GM23338 (cell line): ENCODE measurements around the gene MGRN1. TPM values are rescaled to one million over a fixed set of nuclear protein-coding genes. Genes with fewer than 3 reads are reported as not detected.

Experiments
- ATAC-seq: fragments of 200-7000 bp; cut with Tn5 transposase; 3 replicates; pipeline ENCODE4 v1.9.1; 2020
- DNase-seq: peaks from one replicate; pipeline ENCODE4 v3.0.0-alpha.2; 2015; ENCODE audit warnings: low spot score
- H2AFZ ChIP-seq: fragments of 200-600 bp; sonication (generic); 2 replicates; pipeline ENCODE4 v1.8.0; 2016; ENCODE audit warnings: antibody characterized with exemption, mild to moderate bottlenecking, moderate library complexity
- H3F3A ChIP-seq: fragments of 200-600 bp; sonication (generic); replicated peaks from 2 replicates; pipeline ENCODE4 v1.8.0; 2017; ENCODE audit warnings: antibody characterized with exemption, mixed run types, low read depth
- H3K27ac ChIP-seq: fragments of 200-600 bp; sonication (generic); 2 replicates; pipeline ENCODE4 v1.6.1; 2016; ENCODE audit warnings: low read depth
- H3K27me3 ChIP-seq: fragments of 200-600 bp; sonication (generic); 2 replicates; pipeline ENCODE4 v1.8.0; 2016; ENCODE audit warnings: mild to moderate bottlenecking, mixed run types, moderate library complexity; ENCODE audit not compliant: insufficient read depth
- H3K36me3 ChIP-seq: fragments of 200-600 bp; sonication (generic); 2 replicates; pipeline ENCODE4 v1.8.0; 2016; ENCODE audit warnings: mild to moderate bottlenecking; ENCODE audit not compliant: insufficient read depth
- H3K4me1 ChIP-seq: fragments of 200-600 bp; sonication (generic); 2 replicates; pipeline ENCODE4 v1.8.0; 2016; ENCODE audit warnings: mild to moderate bottlenecking, moderate library complexity; ENCODE audit not compliant: insufficient read depth
- H3K4me2 ChIP-seq: fragments of 200-600 bp; sonication (generic); 2 replicates; pipeline ENCODE4 v1.7.1; 2017; ENCODE audit warnings: mixed run types
- H3K4me3 ChIP-seq: fragments of 200-600 bp; sonication (generic); 2 replicates; pipeline ENCODE4 v1.6.1; 2016; ENCODE audit warnings: mixed run types
- H3K79me2 ChIP-seq: fragments of 200-600 bp; sonication (generic); replicated peaks from 2 replicates; pipeline ENCODE4 v1.8.0; 2017; ENCODE audit warnings: mild to moderate bottlenecking; ENCODE audit not compliant: insufficient read depth
- H3K9me2 ChIP-seq: fragments of 200-600 bp; sonication (generic); 2 replicates; pipeline ENCODE4 v1.8.0; 2017; ENCODE audit not compliant: insufficient read depth
- H4K20me1 ChIP-seq: fragments of 200-600 bp; sonication (generic); replicated peaks from 2 replicates; pipeline ENCODE4 v1.8.0; 2017; ENCODE audit warnings: mild to moderate bottlenecking; ENCODE audit not compliant: insufficient read depth
- H3K27ac Mint-ChIP-seq: 2 replicates; pipeline ENCODE4 v1.8.0; 2020; ENCODE audit warnings: inconsistent platforms, mild to moderate bottlenecking, moderate library complexity, mixed read lengths
- H3K27me3 Mint-ChIP-seq: 3 replicates; pipeline ENCODE4 v1.8.0; 2022; ENCODE audit warnings: low read depth, mild to moderate bottlenecking, moderate library complexity, mixed read lengths, inconsistent platforms; ENCODE audit not compliant: insufficient read depth, poor library complexity
- H3K36me3 Mint-ChIP-seq: 3 replicates; pipeline ENCODE4 v1.8.0; 2021; ENCODE audit warnings: low read depth, mild to moderate bottlenecking, inconsistent platforms, moderate library complexity, mixed read lengths
- H3K4me1 Mint-ChIP-seq: 3 replicates; pipeline ENCODE4 v1.8.0; 2020; ENCODE audit warnings: mild to moderate bottlenecking, inconsistent platforms, mixed read lengths
- H3K4me3 Mint-ChIP-seq: 3 replicates; pipeline ENCODE4 v1.8.0; 2021; ENCODE audit warnings: moderate library complexity, mild to moderate bottlenecking, inconsistent platforms, mixed read lengths
- H3K9me3 Mint-ChIP-seq: 3 replicates; pipeline ENCODE4 v1.8.0; 2020; ENCODE audit warnings: moderate library complexity, mild to moderate bottlenecking, inconsistent platforms, mixed read lengths
- CREB1 ChIP-seq: fragments of 250-450 bp; sonication (Bioruptor Pico); IDR thresholded peaks from 2 replicates; pipeline ENCODE4 v1.5.0; 2020; ENCODE audit warnings: low read depth, mild to moderate bottlenecking, moderate library complexity
- EZH2 ChIP-seq: fragments of 200-600 bp; sonication (generic); IDR thresholded peaks from one replicate; pipeline ENCODE4 v1.8.0; 2017; ENCODE audit warnings: antibody characterized with exemption, mild to moderate bottlenecking, low read depth; ENCODE audit not compliant: unreplicated experiment
- EZH2phosphoT487 ChIP-seq: fragments of 200-600 bp; sonication (generic); IDR thresholded peaks from one replicate; pipeline ENCODE4 v1.8.1; 2018; ENCODE audit warnings: antibody characterized with exemption; ENCODE audit not compliant: unreplicated experiment
- JUNB ChIP-seq: IDR thresholded peaks from one replicate; pipeline ENCODE4 v1.6.1; 2016; ENCODE audit warnings: antibody characterized with exemption; ENCODE audit not compliant: unreplicated experiment
- NANOG ChIP-seq: IDR thresholded peaks from 2 replicates; pipeline ENCODE4 v1.6.1; 2016; ENCODE audit warnings: antibody characterized with exemption, borderline replicate concordance
- POLR2AphosphoS5 ChIP-seq: IDR thresholded peaks from 2 replicates; pipeline ENCODE4 v1.6.1; 2016; ENCODE audit warnings: antibody characterized with exemption, low read depth
- REST ChIP-seq: IDR thresholded peaks from one replicate; pipeline ENCODE4 v1.6.1; 2018; ENCODE audit warnings: antibody characterized with exemption; ENCODE audit not compliant: unreplicated experiment
- STAT1 ChIP-seq: IDR thresholded peaks from one replicate; pipeline ENCODE4 v1.6.1; 2016; ENCODE audit warnings: antibody characterized with exemption; ENCODE audit not compliant: unreplicated experiment
- ZNF114 ChIP-seq: fragments of 250-450 bp; sonication (Bioruptor Pico); IDR thresholded peaks from 2 replicates; pipeline ENCODE4 v1.5.0; 2020; ENCODE audit warnings: mild to moderate bottlenecking, moderate library complexity
- ZNF331 ChIP-seq: fragments of 250-450 bp; sonication (Bioruptor Pico); IDR thresholded peaks from 2 replicates; pipeline ENCODE4 v1.5.0; 2020; ENCODE audit warnings: low read depth, mild to moderate bottlenecking, moderate library complexity
- ZNF462 ChIP-seq: fragments of 250-450 bp; sonication (Bioruptor Pico); IDR thresholded peaks from 2 replicates; pipeline ENCODE4 v1.5.0; 2020; ENCODE audit warnings: mild to moderate bottlenecking, moderate library complexity
- polyA plus RNA-seq: library from polyadenylated mRNA; unstranded; fragments of >200 nt; fragmentation: Nextera tagmentation; extraction: Ambion mirVana; gene quantifications from 2 replicates; pipeline ENCODE4 v1.2.1, GENCODE V29; 2016
- total RNA-seq: library from RNA; depleted of rRNA; stranded (reverse); fragments of >200 nt; shearing (Covaris generic); gene quantifications from 2 replicates; pipeline ENCODE4 v1.2.3, GENCODE V29; 2014

MGRN1 gene
- total and polyA plus RNA-seq, 2 experiments from 2014 or later = 13.1 to 71.8 TPM

GRCh38 chr16:4591191-4591590 lies 33.4 kb upstream of the MGRN1 start:
- Mint-ChIP-seq H3K4me3 (no peak overlapping the region), H3K9me3 (peaks cover 17% of the 10 kb centered on the region), H3K36me3 (peaks cover 15% of the 10 kb centered on the region; the same call in 2 of the 3 replicates), H3K4me1 (peaks cover 16% of the 10 kb centered on the region), H3K27me3 (peaks cover 6% of the 10 kb centered on the region), H3K27ac (no peak overlapping the region)
- no peaks in the 10 kb centered on the region for H3K9me2 ChIP-seq
- no peak overlapping the region for H3K4me3 ChIP-seq
- TF ChIP-seq JUNB (no peak), EZH2 (no peak), NANOG (no peak), STAT1 (no peak), POLR2AphosphoS5 (no peak), EZH2phosphoT487 (no peak), ZNF331 (CRISPR knock-in tag) (no peak), ZNF114 (CRISPR knock-in tag) (no peak), CREB1 (CRISPR knock-in tag) (no peak), REST (no peak)
- H3K27me3 ChIP-seq = no peaks in the 10 kb centered on the region
- no peaks in the 10 kb centered on the region; the same call in 1 of the 2 replicates for H3F3A ChIP-seq
- H3K36me3 ChIP-seq = no peaks in the 10 kb centered on the region
- H4K20me1 ChIP-seq = no peaks in the 10 kb centered on the region
- no peak overlapping the region for H2AFZ ChIP-seq
- DNase-seq (no peak), ATAC-seq (no peak)
- H3K4me1 ChIP-seq = peaks cover 9% of the 10 kb centered on the region
- H3K27ac ChIP-seq = no peak overlapping the region
- no peak overlapping the region for H3K4me2 ChIP-seq
- no peaks in the 10 kb centered on the region for H3K79me2 ChIP-seq

GRCh38 chr16:4591706-4592470 lies 32.7 kb upstream of the MGRN1 start:
- Histone ChIP-seq H3K79me2 (no peaks in the 10 kb centered on the region), H3K27ac (no peak overlapping the region), H2AFZ (no peak overlapping the region), H3K36me3 (no peaks in the 10 kb centered on the region), H3K9me2 (no peaks in the 10 kb centered on the region), H3F3A (no peaks in the 10 kb centered on the region), H3K4me3 (no peak overlapping the region), H4K20me1 (no peaks in the 10 kb centered on the region), H3K27me3 (no peaks in the 10 kb centered on the region), H3K4me1 (peaks cover 9% of the 10 kb centered on the region), H3K4me2 (no peak overlapping the region)
- no peak for DNase-seq
- H3K9me3 Mint-ChIP-seq = peaks cover 17% of the 10 kb centered on the region
- peaks cover 10% of the 10 kb centered on the region for H3K27me3 Mint-ChIP-seq
- peaks cover 15% of the 10 kb centered on the region; the same call in 2 of the 3 replicates for H3K36me3 Mint-ChIP-seq
- peak; percentile 45 for ATAC-seq
- peaks cover 16% of the 10 kb centered on the region for H3K4me1 Mint-ChIP-seq
- H3K4me3 Mint-ChIP-seq = no peak overlapping the region
- H3K27ac Mint-ChIP-seq = no peak overlapping the region
- TF ChIP-seq JUNB (no peak), NANOG (no peak), ZNF331 (CRISPR knock-in tag) (no peak), ZNF462 (CRISPR knock-in tag) (no peak), EZH2phosphoT487 (no peak), POLR2AphosphoS5 (no peak), STAT1 (no peak)
